HFF-Myc (cell line): ENCODE measurements around the gene FOXJ3.

Experiments used
- DNase-seq: peaks from one replicate; pipeline ENCODE4 v3.0.0-alpha.2; 2011; ENCODE audit warnings: low read depth; ENCODE audit errors: extremely low read depth
- H3K4me3 ChIP-seq: replicated peaks from 2 replicates; pipeline ENCODE4 v1.5.1; 2011; ENCODE audit warnings: low read depth, mild to moderate bottlenecking, control low read depth, low read length
- TF ChIP-seq, protein P1 (sequence below): IDR thresholded peaks from 2 replicates; pipeline ENCODE4 v1.5.1; 2012; ENCODE audit warnings: mild to moderate bottlenecking, low read depth, low read length, control low read depth; ENCODE audit errors: missing control alignments

FOXJ3 gene

DNA sequence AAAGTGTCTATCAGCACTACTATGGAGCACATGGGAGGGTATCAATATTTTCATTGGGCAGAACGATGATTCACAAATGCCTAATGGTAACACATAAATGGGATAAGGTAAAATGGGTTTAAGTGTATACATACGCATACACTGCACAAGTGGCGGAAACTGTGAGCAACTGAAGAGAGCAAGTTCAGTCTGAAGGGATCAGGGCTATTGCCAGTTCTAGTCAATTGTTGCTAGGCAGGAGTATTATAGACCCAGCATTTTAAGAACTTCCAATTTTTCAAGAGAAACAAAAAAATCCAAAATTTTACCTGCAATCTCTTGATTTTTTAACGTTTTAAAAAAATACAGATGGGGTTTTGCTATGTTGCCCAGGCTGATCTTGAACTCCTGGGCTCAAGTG, 23.1 kb downstream of the FOXJ3 start:
- DNase-seq, result no peak
- TF ChIP-seq, protein P1, sequence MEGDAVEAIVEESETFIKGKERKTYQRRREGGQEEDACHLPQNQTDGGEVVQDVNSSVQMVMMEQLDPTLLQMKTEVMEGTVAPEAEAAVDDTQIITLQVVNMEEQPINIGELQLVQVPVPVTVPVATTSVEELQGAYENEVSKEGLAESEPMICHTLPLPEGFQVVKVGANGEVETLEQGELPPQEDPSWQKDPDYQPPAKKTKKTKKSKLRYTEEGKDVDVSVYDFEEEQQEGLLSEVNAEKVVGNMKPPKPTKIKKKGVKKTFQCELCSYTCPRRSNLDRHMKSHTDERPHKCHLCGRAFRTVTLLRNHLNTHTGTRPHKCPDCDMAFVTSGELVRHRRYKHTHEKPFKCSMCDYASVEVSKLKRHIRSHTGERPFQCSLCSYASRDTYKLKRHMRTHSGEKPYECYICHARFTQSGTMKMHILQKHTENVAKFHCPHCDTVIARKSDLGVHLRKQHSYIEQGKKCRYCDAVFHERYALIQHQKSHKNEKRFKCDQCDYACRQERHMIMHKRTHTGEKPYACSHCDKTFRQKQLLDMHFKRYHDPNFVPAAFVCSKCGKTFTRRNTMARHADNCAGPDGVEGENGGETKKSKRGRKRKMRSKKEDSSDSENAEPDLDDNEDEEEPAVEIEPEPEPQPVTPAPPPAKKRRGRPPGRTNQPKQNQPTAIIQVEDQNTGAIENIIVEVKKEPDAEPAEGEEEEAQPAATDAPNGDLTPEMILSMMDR, result no peak
- no peak overlapping the region for H3K4me3 ChIP-seq

DNA sequence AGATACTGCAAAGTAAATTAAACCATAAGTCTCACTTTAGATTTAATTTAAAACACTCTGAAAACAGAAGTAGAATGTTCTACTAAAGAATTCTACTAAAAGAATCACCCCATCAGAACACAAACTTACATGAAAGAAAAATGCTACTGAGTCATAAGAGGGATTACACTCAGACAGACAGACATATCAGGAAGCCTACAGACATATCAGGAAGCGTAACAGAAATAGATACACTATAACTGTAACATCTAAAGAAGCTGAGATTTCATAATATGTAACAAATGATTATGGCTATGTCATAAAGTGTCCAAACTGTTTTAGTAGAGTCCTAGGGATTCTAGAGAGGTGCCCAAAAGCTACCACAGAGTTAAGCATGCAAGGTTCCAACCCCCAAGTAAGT, 23.9 kb downstream of the FOXJ3 start:
- no peak overlapping the region for H3K4me3 ChIP-seq
- TF ChIP-seq, protein P1, result no peak
- no peak for DNase-seq

DNA sequence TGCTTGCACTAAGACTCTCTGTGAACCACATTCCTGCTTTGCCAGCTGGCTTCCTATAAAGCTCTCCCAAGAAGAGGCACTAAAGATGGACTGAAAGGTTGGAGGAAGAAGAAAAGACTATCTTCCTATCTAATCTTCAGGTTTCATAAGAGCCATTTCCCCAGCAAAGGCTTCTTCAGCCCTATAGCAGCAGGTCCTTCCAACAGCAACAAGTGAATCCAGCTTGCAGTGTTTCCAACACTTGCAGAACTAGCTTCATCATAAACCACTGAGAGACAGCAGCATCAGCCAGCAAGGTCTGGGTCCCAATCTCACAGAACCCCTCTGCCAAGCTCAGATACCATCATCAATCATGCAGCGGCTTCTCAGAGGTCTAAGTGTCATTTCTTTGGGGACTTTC, 28.1 kb downstream of the FOXJ3 start:
- no peak overlapping the region for H3K4me3 ChIP-seq
- TF ChIP-seq, protein P1, result no peak
- no peak for DNase-seq

DNA sequence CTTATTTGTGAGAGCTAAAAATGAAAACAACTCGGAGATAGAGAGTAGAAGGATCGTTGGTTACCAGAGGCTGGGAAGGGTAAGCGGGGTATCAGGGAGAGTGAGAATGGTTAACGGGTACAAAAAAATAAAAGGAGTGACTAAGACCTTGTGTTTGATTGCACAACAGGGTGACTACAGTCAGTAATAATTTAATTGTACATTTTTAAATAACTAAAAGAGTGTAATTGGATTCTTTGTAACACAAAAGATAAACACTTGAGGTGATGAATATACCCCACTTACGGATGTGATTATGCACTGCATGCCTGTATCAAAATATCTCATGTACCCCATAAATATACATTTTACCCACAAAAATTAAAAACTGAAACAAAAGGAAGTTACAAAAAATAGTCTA, 29.4 kb downstream of the FOXJ3 start:
- DNase-seq, result no peak
- TF ChIP-seq, protein P1, result no peak
- H3K4me3 ChIP-seq, result no peak overlapping the region

DNA sequence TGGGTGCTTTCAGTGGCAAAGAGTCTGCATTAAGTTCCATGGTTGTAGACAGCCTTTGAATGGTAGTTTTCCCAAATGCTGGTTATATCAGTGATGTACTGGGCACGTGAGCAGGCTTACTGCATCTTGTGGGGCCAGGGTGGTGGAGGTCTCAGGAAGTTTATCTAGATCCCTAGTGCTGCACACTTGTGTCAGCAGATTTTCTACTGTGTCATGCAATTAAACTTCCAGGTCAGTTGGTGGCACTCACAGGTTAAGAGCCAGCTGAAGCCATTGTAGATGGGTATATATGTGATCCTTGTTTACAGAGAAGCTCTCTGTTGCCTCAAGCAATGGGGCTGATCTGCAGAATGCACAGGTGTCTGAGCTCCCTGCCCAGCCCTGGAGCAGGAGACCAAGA, 33.0 kb downstream of the FOXJ3 start:
- TF ChIP-seq, protein P1, result no peak
- no peak overlapping the region for H3K4me3 ChIP-seq
- DNase-seq, result no peak

DNA sequence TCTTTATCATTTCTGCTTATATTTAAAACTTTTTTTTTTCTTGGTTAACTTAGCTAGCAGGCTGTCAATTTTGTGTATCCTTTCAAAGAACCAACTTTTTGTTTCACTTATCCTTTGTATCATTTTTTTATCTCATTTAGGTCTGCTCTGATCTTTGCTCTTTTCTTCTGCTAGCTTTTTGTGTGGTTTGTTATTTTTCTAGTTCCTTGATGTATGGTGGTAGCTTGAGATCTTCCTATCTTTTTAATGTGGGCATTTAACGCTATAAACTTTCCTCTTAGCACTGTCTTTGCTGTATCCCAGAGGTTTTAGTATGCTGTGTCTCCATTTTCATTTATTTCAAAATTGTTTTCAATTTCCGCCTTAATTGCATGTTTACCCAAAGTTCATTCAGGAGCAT, 36.5 kb downstream of the FOXJ3 start:
- no peak overlapping the region for H3K4me3 ChIP-seq
- DNase-seq, result no peak
- TF ChIP-seq, protein P1, result no peak

DNA sequence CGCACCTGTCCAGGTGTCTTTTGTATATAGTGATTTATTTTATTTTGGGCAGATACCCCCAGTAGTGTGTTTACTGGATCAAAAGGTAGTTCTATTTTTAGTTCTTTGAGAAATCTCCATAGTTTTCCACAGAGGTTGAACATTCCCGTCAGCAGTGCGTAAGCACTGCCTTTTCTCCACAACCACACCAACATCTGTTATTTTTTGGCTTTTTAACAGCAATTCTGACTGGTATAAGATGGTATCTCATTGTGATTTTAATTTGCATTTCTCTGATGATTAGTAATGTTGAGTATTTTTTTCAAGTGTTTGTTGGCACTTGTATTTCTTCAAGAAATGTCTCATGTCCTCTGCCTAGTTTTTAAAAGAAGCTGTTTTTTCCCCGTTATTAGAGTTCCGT, 39.2 kb downstream of the FOXJ3 start:
- no peak overlapping the region for H3K4me3 ChIP-seq
- TF ChIP-seq, protein P1, result no peak
- DNase-seq, result no peak
